ENCODE data around the gene PPP6R3.
"Not testable (repeated sequence)": the region's sequence is repeated elsewhere in the genome, so short reads cannot be mapped to it uniquely, and the experiment has no call there.

The PPP6R3 gene

GRCh38 chr11:68457898-68458249, 2.7 kb upstream of the PPP6R3 start:
- no peak for DNase-seq

- not testable (repeated sequence) for DNase-seq
Observed at GRCh38 chr11:68458340-68458739, 2.2 kb upstream of the PPP6R3 start.

GRCh38 chr11:68459886-68460740, 439 bp upstream of the PPP6R3 start:
- DNase-seq: peak; percentile 98

- DNase-seq: no peak
Observed at GRCh38 chr11:68461575-68461917, 994 bp downstream of the PPP6R3 start.

GRCh38 chr11:68463714-68464113, 3.2 kb downstream of the PPP6R3 start:
- DNase-seq: no peak

GRCh38 chr11:68467201-68467834, 6.8 kb downstream of the PPP6R3 start:
- no peak for DNase-seq

GRCh38 chr11:68468217-68468828, 7.8 kb downstream of the PPP6R3 start:
- no peak for DNase-seq

GRCh38 chr11:68469122-68469521, 8.6 kb downstream of the PPP6R3 start:
- DNase-seq: no peak

GRCh38 chr11:68469642-68470041, 9.1 kb downstream of the PPP6R3 start:
- DNase-seq: no peak

- no peak for DNase-seq
Observed at GRCh38 chr11:68470304-68470811, 9.8 kb downstream of the PPP6R3 start.

GRCh38 chr11:68471360-68472340, 11.1 kb downstream of the PPP6R3 start:
- DNase-seq: peak; percentile 63

- no peak for DNase-seq
Observed at GRCh38 chr11:68472778-68473177, 12.2 kb downstream of the PPP6R3 start.

- no peak for DNase-seq
Observed at GRCh38 chr11:68473693-68474092, 13.1 kb downstream of the PPP6R3 start.

- not testable (repeated sequence) for DNase-seq
Observed at GRCh38 chr11:68475626-68476025, 15.1 kb downstream of the PPP6R3 start.

- DNase-seq: no peak
Observed at GRCh38 chr11:68479390-68479789, 18.8 kb downstream of the PPP6R3 start.

GRCh38 chr11:68480193-68480592, 19.6 kb downstream of the PPP6R3 start:
- no peak for DNase-seq

GRCh38 chr11:68480852-68481510, 20.4 kb downstream of the PPP6R3 start:
- DNase-seq: no peak

- DNase-seq: no peak
Observed at GRCh38 chr11:68481579-68482240, 21.2 kb downstream of the PPP6R3 start.

- DNase-seq: no peak
Observed at GRCh38 chr11:68488623-68489022, 28.1 kb downstream of the PPP6R3 start.

GRCh38 chr11:68495220-68495729, 34.7 kb downstream of the PPP6R3 start:
- no peak for DNase-seq

GRCh38 chr11:68495872-68496271, 35.3 kb downstream of the PPP6R3 start:
- DNase-seq: no peak

All from 8988T (cell line).